ENCODE results near the gene MAN1A1. TPM values are rescaled to one million over a fixed set of nuclear protein-coding genes. Genes with fewer than 3 reads are reported as not detected.

The MAN1A1 gene
- total RNA-seq, 1 experiment from 2014 or later, result 6.8 TPM

DNA sequence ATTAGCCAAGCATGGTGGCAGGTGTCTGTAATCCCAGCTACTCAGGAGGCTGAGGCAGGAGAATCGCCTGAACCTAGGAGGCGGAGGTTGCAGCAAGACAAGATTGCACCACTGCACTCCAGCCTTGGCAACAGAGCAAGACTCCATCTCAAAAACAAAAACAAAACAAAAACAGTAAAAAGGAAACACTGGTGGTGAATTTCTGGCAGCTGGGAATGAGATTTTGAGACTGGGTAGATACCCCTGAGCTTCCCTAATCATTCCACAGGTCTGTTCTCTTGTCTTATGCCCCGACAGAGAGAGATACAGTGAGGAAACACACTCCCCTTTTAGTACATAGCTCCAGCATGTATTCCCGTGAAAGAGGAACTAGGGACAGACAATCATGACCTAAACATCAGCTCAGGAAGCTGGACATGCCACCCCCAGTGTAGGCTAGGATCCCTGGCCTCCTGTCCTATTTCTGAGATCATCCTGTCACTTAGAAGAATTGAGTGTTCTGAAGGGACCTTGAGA lies 9.6 kb downstream of the MAN1A1 start (continued):
- TF ChIP-seq TEAD1 (CRISPR knock-in tag; IDR thresholded peaks at IDR 0.05) (no peak), ZNF423 (CRISPR knock-in tag; IDR thresholded peaks at IDR 0.05) (no peak), SP1 (CRISPR knock-in tag; conservative IDR thresholded peaks at IDR 0.05) (no peak), CREB1 (CRISPR knock-in tag; IDR thresholded peaks at IDR 0.05) (no peak)
- TF ChIP-seq, protein P1, sequence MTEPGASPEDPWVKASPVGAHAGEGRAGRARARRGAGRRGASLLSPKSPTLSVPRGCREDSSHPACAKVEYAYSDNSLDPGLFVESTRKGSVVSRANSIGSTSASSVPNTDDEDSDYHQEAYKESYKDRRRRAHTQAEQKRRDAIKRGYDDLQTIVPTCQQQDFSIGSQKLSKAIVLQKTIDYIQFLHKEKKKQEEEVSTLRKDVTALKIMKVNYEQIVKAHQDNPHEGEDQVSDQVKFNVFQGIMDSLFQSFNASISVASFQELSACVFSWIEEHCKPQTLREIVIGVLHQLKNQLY (CRISPR knock-in tag; IDR thresholded peaks at IDR 0.05), result no peak

DNA sequence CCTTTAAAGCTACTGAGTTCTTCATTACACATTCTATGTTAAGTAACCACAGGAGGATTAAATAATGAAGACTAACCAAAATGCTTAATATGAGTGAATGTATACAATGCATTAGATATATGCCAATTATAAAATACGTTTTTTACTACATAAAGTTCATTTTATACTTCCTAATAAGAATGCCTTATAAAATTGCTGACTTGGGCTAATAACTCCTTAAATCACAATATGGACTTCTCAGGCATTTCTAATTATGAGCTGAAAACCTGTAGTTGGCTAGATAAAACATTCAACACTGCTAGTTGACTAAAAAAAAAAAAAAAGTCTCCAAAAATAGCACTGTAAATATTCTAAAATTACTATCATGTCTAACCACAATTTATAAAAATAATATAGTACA lies 11.8 kb downstream of the MAN1A1 start:
- H3K4me1 Mint-ChIP-seq, result peaks cover 38% of the 10 kb centered on the region
- no peaks in the 10 kb centered on the region for H3K36me3 Mint-ChIP-seq
- DNase-seq (ENCODE audit: low spot score) (no peak), ATAC-seq (no peak)
- no peak overlapping the region for H3K27ac Mint-ChIP-seq
- ChIA-PET POLR2A (no interaction called here), CTCF (no interaction called here)
- no peaks in the 10 kb centered on the region for H3K9me3 Mint-ChIP-seq
- H3K4me3 Mint-ChIP-seq, result no peak overlapping the region
- no peaks in the 10 kb centered on the region; the same call in 1 of the 2 replicates for H3K27me3 Mint-ChIP-seq (ENCODE audit: low read depth)
- TF ChIP-seq, protein P2, sequence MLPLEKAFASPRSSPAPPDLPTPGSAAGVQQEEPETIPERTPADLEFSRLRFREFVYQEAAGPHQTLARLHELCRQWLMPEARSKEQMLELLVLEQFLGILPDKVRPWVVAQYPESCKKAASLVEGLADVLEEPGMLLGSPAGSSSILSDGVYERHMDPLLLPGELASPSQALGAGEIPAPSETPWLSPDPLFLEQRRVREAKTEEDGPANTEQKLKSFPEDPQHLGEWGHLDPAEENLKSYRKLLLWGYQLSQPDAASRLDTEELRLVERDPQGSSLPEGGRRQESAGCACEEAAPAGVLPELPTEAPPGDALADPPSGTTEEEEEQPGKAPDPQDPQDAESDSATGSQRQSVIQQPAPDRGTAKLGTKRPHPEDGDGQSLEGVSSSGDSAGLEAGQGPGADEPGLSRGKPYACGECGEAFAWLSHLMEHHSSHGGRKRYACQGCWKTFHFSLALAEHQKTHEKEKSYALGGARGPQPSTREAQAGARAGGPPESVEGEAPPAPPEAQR (CRISPR knock-in tag; IDR thresholded peaks at IDR 0.05), result no peak
- TF ChIP-seq PRRX2 (CRISPR knock-in tag; IDR thresholded peaks at IDR 0.05), result no peak
- TF ChIP-seq FOXJ3 (CRISPR knock-in tag; IDR thresholded peaks at IDR 0.05; ENCODE audit: borderline replicate concordance), result no peak
- TF ChIP-seq, protein P3, sequence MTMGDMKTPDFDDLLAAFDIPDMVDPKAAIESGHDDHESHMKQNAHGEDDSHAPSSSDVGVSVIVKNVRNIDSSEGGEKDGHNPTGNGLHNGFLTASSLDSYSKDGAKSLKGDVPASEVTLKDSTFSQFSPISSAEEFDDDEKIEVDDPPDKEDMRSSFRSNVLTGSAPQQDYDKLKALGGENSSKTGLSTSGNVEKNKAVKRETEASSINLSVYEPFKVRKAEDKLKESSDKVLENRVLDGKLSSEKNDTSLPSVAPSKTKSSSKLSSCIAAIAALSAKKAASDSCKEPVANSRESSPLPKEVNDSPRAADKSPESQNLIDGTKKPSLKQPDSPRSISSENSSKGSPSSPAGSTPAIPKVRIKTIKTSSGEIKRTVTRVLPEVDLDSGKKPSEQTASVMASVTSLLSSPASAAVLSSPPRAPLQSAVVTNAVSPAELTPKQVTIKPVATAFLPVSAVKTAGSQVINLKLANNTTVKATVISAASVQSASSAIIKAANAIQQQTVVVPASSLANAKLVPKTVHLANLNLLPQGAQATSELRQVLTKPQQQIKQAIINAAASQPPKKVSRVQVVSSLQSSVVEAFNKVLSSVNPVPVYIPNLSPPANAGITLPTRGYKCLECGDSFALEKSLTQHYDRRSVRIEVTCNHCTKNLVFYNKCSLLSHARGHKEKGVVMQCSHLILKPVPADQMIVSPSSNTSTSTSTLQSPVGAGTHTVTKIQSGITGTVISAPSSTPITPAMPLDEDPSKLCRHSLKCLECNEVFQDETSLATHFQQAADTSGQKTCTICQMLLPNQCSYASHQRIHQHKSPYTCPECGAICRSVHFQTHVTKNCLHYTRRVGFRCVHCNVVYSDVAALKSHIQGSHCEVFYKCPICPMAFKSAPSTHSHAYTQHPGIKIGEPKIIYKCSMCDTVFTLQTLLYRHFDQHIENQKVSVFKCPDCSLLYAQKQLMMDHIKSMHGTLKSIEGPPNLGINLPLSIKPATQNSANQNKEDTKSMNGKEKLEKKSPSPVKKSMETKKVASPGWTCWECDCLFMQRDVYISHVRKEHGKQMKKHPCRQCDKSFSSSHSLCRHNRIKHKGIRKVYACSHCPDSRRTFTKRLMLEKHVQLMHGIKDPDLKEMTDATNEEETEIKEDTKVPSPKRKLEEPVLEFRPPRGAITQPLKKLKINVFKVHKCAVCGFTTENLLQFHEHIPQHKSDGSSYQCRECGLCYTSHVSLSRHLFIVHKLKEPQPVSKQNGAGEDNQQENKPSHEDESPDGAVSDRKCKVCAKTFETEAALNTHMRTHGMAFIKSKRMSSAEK (CRISPR knock-in tag; IDR thresholded peaks at IDR 0.05; ENCODE audit: borderline replicate concordance), result no peak
- TF ChIP-seq, protein P4, sequence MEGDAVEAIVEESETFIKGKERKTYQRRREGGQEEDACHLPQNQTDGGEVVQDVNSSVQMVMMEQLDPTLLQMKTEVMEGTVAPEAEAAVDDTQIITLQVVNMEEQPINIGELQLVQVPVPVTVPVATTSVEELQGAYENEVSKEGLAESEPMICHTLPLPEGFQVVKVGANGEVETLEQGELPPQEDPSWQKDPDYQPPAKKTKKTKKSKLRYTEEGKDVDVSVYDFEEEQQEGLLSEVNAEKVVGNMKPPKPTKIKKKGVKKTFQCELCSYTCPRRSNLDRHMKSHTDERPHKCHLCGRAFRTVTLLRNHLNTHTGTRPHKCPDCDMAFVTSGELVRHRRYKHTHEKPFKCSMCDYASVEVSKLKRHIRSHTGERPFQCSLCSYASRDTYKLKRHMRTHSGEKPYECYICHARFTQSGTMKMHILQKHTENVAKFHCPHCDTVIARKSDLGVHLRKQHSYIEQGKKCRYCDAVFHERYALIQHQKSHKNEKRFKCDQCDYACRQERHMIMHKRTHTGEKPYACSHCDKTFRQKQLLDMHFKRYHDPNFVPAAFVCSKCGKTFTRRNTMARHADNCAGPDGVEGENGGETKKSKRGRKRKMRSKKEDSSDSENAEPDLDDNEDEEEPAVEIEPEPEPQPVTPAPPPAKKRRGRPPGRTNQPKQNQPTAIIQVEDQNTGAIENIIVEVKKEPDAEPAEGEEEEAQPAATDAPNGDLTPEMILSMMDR (IDR thresholded peaks at IDR 0.05), result no peak
- TF ChIP-seq KAT7 (CRISPR knock-in tag; IDR thresholded peaks at IDR 0.05; ENCODE audit: borderline replicate concordance), result no peak
- TF ChIP-seq, protein P5, sequence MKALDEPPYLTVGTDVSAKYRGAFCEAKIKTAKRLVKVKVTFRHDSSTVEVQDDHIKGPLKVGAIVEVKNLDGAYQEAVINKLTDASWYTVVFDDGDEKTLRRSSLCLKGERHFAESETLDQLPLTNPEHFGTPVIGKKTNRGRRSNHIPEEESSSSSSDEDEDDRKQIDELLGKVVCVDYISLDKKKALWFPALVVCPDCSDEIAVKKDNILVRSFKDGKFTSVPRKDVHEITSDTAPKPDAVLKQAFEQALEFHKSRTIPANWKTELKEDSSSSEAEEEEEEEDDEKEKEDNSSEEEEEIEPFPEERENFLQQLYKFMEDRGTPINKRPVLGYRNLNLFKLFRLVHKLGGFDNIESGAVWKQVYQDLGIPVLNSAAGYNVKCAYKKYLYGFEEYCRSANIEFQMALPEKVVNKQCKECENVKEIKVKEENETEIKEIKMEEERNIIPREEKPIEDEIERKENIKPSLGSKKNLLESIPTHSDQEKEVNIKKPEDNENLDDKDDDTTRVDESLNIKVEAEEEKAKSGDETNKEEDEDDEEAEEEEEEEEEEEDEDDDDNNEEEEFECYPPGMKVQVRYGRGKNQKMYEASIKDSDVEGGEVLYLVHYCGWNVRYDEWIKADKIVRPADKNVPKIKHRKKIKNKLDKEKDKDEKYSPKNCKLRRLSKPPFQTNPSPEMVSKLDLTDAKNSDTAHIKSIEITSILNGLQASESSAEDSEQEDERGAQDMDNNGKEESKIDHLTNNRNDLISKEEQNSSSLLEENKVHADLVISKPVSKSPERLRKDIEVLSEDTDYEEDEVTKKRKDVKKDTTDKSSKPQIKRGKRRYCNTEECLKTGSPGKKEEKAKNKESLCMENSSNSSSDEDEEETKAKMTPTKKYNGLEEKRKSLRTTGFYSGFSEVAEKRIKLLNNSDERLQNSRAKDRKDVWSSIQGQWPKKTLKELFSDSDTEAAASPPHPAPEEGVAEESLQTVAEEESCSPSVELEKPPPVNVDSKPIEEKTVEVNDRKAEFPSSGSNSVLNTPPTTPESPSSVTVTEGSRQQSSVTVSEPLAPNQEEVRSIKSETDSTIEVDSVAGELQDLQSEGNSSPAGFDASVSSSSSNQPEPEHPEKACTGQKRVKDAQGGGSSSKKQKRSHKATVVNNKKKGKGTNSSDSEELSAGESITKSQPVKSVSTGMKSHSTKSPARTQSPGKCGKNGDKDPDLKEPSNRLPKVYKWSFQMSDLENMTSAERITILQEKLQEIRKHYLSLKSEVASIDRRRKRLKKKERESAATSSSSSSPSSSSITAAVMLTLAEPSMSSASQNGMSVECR (CRISPR knock-in tag; IDR thresholded peaks at IDR 0.05; ENCODE audit: borderline replicate concordance), result no peak
- TF ChIP-seq FOXK1 (CRISPR knock-in tag; IDR thresholded peaks at IDR 0.05), result no peak
- TF ChIP-seq, protein P6, sequence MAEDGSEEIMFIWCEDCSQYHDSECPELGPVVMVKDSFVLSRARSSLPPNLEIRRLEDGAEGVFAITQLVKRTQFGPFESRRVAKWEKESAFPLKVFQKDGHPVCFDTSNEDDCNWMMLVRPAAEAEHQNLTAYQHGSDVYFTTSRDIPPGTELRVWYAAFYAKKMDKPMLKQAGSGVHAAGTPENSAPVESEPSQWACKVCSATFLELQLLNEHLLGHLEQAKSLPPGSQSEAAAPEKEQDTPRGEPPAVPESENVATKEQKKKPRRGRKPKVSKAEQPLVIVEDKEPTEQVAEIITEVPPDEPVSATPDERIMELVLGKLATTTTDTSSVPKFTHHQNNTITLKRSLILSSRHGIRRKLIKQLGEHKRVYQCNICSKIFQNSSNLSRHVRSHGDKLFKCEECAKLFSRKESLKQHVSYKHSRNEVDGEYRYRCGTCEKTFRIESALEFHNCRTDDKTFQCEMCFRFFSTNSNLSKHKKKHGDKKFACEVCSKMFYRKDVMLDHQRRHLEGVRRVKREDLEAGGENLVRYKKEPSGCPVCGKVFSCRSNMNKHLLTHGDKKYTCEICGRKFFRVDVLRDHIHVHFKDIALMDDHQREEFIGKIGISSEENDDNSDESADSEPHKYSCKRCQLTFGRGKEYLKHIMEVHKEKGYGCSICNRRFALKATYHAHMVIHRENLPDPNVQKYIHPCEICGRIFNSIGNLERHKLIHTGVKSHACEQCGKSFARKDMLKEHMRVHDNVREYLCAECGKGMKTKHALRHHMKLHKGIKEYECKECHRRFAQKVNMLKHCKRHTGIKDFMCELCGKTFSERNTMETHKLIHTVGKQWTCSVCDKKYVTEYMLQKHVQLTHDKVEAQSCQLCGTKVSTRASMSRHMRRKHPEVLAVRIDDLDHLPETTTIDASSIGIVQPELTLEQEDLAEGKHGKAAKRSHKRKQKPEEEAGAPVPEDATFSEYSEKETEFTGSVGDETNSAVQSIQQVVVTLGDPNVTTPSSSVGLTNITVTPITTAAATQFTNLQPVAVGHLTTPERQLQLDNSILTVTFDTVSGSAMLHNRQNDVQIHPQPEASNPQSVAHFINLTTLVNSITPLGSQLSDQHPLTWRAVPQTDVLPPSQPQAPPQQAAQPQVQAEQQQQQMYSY (CRISPR knock-in tag; IDR thresholded peaks at IDR 0.05), result no peak
- TF ChIP-seq ETV6 (CRISPR knock-in tag; IDR thresholded peaks at IDR 0.05), result no peak
- TF ChIP-seq ESRRA (CRISPR knock-in tag; IDR thresholded peaks at IDR 0.05; ENCODE audit: borderline replicate concordance), result no peak
- TF ChIP-seq, protein P7, sequence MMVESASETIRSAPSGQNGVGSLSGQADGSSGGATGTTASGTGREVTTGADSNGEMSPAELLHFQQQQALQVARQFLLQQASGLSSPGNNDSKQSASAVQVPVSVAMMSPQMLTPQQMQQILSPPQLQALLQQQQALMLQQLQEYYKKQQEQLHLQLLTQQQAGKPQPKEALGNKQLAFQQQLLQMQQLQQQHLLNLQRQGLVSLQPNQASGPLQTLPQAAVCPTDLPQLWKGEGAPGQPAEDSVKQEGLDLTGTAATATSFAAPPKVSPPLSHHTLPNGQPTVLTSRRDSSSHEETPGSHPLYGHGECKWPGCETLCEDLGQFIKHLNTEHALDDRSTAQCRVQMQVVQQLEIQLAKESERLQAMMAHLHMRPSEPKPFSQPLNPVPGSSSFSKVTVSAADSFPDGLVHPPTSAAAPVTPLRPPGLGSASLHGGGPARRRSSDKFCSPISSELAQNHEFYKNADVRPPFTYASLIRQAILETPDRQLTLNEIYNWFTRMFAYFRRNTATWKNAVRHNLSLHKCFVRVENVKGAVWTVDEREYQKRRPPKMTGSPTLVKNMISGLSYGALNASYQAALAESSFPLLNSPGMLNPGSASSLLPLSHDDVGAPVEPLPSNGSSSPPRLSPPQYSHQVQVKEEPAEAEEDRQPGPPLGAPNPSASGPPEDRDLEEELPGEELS (CRISPR knock-in tag; IDR thresholded peaks at IDR 0.05), result no peak
- TF ChIP-seq CREM (CRISPR knock-in tag; IDR thresholded peaks at IDR 0.05), result no peak
